OCI-LY7 (cell line): ENCODE results near the gene NPAS2. TPM values are rescaled to one million over a fixed set of nuclear protein-coding genes. Genes with fewer than 3 reads are reported as not detected.

Experiments
- BruUV-seq: library from RNA; stranded (reverse); fragments of 400-500 nt; replicated peaks from 2 replicates; lab custom pipeline; 2021; lab: Mats Ljungman, UMichigan
- CTCF ChIA-PET: fragments of 300-600 bp; sonication (Branson Sonifier 250); formaldehyde crosslinking; loops from one replicate; lab custom pipeline; 2022; ENCODE audit warnings: antibody characterized with exemption; ENCODE audit not compliant: unreplicated experiment; lab: Charles Lee
- POLR2A ChIA-PET: fragments of 300-600 bp; sonication (Branson Sonifier 250); formaldehyde crosslinking; loops from one replicate; lab custom pipeline; 2022; ENCODE audit warnings: antibody characterized with exemption; lab: Charles Lee
- DNase-seq: peaks from one replicate; pipeline ENCODE4 v3.0.0-alpha.2; 2015; ENCODE audit warnings: low spot score
- H2AFZ ChIP-seq: fragments of 200-600 bp; sonication (generic), shearing (Covaris generic); 2 replicates; pipeline ENCODE4 v1.6.1; 2014; ENCODE audit warnings: mild to moderate bottlenecking, antibody characterized with exemption, low read length, moderate library complexity
- H3K27ac ChIP-seq: fragments of 200-600 bp; sonication (generic); 2 replicates; pipeline ENCODE4 v1.5.1; 2014; ENCODE audit warnings: mixed run types, low read depth, mild to moderate bottlenecking, moderate library complexity, low read length, inconsistent platforms; ENCODE audit not compliant: poor library complexity, severe bottlenecking
- H3K36me3 ChIP-seq: fragments of 200-600 bp; sonication (generic); 2 replicates; pipeline ENCODE4 v1.6.1; 2014; ENCODE audit warnings: mild to moderate bottlenecking, antibody characterized with exemption, low read length, moderate library complexity, mixed read lengths; ENCODE audit not compliant: insufficient read depth
- H3K4me1 ChIP-seq: fragments of 200-600 bp; sonication (generic); 2 replicates; pipeline ENCODE4 v1.5.1; 2014; ENCODE audit warnings: mild to moderate bottlenecking, low read length; ENCODE audit not compliant: insufficient read depth, poor library complexity, severe bottlenecking
- H3K4me2 ChIP-seq: fragments of 200-600 bp; sonication (generic); 2 replicates; pipeline ENCODE4 v1.6.1; 2014; ENCODE audit warnings: mild to moderate bottlenecking, low read length
- H3K4me3 ChIP-seq: fragments of 200-600 bp; sonication (generic); 2 replicates; pipeline ENCODE4 v1.5.1; 2014; ENCODE audit warnings: mild to moderate bottlenecking, low read depth, low read length; ENCODE audit not compliant: poor library complexity, severe bottlenecking
- H3K79me2 ChIP-seq: fragments of 200-600 bp; sonication (generic); 2 replicates; pipeline ENCODE4 v1.6.1; 2016; ENCODE audit warnings: low read depth, mild to moderate bottlenecking, low read length, moderate library complexity, mixed read lengths; ENCODE audit not compliant: insufficient read depth
- H3K9me2 ChIP-seq: fragments of 200-600 bp; sonication (generic); 2 replicates; pipeline ENCODE4 v1.6.1; 2016; ENCODE audit warnings: mild to moderate bottlenecking, low read length, mixed read lengths; ENCODE audit not compliant: insufficient read depth
- H3K9me3 ChIP-seq: fragments of 200-600 bp; sonication (generic); 2 replicates; pipeline ENCODE4 v1.6.1; 2014; ENCODE audit warnings: mild to moderate bottlenecking, mixed run types, low read length, mixed read lengths
- H4K20me1 ChIP-seq: fragments of 200-600 bp; sonication (generic); 2 replicates; pipeline ENCODE4 v1.6.1; 2014; ENCODE audit warnings: mild to moderate bottlenecking, antibody characterized with exemption, low read length, moderate library complexity, mixed read lengths; ENCODE audit not compliant: insufficient read depth
- CTCF ChIP-seq: fragments of 200-600 bp; sonication (generic); conservative IDR thresholded peaks from 2 replicates; pipeline ENCODE4 v1.5.1; 2014; ENCODE audit warnings: mild to moderate bottlenecking, antibody characterized with exemption, low read length, moderate library complexity, mixed read lengths
- EZH2phosphoT487 ChIP-seq: fragments of 200-600 bp; sonication (generic); IDR thresholded peaks from 2 replicates; pipeline ENCODE4 v1.6.1; 2018; ENCODE audit warnings: low read depth, borderline replicate concordance, mild to moderate bottlenecking, mixed run types, antibody characterized with exemption, low read length, moderate library complexity, mixed read lengths
- intact Hi-C: fragments of 100-400 bp; cut with micrococcal nuclease; formaldehyde crosslinking; loops from one replicate; pipeline ENCODE4 v1.10.0; 2022; ENCODE audit not compliant: unreplicated experiment
- total RNA-seq, 2 experiments: library from RNA; depleted of rRNA in 1 of 2; stranded (reverse); fragments of >200 nt in 1 of 2; shearing (Covaris generic) in 1 of 2; gene quantifications; 2 replicates each; pipeline ENCODE4 v1.2.3, GENCODE V29; 2014 to 2022

NPAS2 gene
- total RNA-seq, 2 experiments from 2014 or later: not detected

GRCh38 chr2:100856732-100857131 lies 36.8 kb downstream of the NPAS2 start:
- intact Hi-C loops: no loop called here
- no peaks in the 10 kb centered on the region for H3K4me1 ChIP-seq
- TF ChIP-seq EZH2phosphoT487 (no peak), CTCF (no peak)
- no peak overlapping the region for H3K27ac ChIP-seq
- no peak overlapping the region for H3K4me2 ChIP-seq
- no peaks in the 10 kb centered on the region for H3K9me3 ChIP-seq
- CTCF ChIA-PET: no interaction called here
- no peaks in the 10 kb centered on the region for H3K79me2 ChIP-seq
- H2AFZ ChIP-seq: no peak overlapping the region
- no peak for DNase-seq
- H3K4me3 ChIP-seq: no peak overlapping the region
- POLR2A ChIA-PET: no interaction called here
- H3K9me2 ChIP-seq: no peaks in the 10 kb centered on the region
- no peaks in the 10 kb centered on the region for H3K36me3 ChIP-seq
- BruUV-seq: no TSS peak
- H4K20me1 ChIP-seq: no peaks in the 10 kb centered on the region

GRCh38 chr2:100857341-100857740 lies 37.4 kb downstream of the NPAS2 start:
- H3K4me1 ChIP-seq: no peaks in the 10 kb centered on the region
- ChIA-PET CTCF (no interaction called here), POLR2A (no interaction called here)
- no peak overlapping the region for H3K4me2 ChIP-seq
- no TSS peak for BruUV-seq
- H3K9me2 ChIP-seq: no peaks in the 10 kb centered on the region
- no peak overlapping the region for H3K4me3 ChIP-seq
- no peak for DNase-seq
- H3K36me3 ChIP-seq: no peaks in the 10 kb centered on the region
- no peaks in the 10 kb centered on the region for H4K20me1 ChIP-seq
- no peak overlapping the region for H3K27ac ChIP-seq
- H2AFZ ChIP-seq: no peak overlapping the region
- no peaks in the 10 kb centered on the region for H3K79me2 ChIP-seq
- no peaks in the 10 kb centered on the region for H3K9me3 ChIP-seq
- intact Hi-C loops: no loop called here
- TF ChIP-seq EZH2phosphoT487 (no peak), CTCF (no peak)

- POLR2A ChIA-PET: no interaction called here
- no peaks in the 10 kb centered on the region for H4K20me1 ChIP-seq
- DNase-seq: no peak
- no peaks in the 10 kb centered on the region for H3K9me3 ChIP-seq
- no peaks in the 10 kb centered on the region for H3K79me2 ChIP-seq
- no peak overlapping the region for H2AFZ ChIP-seq
- CTCF ChIA-PET: no interaction called here
- intact Hi-C loops: no loop called here
- H3K4me2 ChIP-seq: no peak overlapping the region
- BruUV-seq: no TSS peak
- H3K4me3 ChIP-seq: no peak overlapping the region
- TF ChIP-seq EZH2phosphoT487 (no peak), CTCF (no peak)
- no peaks in the 10 kb centered on the region for H3K9me2 ChIP-seq
- no peak overlapping the region for H3K27ac ChIP-seq
- no peaks in the 10 kb centered on the region for H3K36me3 ChIP-seq
- no peaks in the 10 kb centered on the region for H3K4me1 ChIP-seq
Observed at GRCh38 chr2:100857915-100858314, 38.0 kb downstream of the NPAS2 start.
